ENCODE measurements around the gene RRP8.

DNA sequence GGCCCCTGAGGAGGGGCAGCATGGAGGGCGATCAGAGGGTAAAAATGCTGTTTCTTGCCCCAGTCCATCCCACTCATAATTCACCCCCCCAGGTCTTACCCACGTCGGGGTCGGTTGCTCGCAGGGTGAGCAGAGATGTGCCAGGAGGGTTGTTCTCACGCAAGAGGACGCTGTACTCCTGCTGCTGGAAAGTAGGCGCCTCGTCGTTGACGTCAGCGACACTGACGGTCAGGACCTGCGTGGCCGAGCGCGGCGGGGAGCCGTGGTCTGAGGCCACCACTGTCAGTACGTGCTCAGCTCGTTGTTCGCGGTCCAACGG, 26.1 kb upstream of the RRP8 start:
- TF ChIP-seq, protein P1, sequence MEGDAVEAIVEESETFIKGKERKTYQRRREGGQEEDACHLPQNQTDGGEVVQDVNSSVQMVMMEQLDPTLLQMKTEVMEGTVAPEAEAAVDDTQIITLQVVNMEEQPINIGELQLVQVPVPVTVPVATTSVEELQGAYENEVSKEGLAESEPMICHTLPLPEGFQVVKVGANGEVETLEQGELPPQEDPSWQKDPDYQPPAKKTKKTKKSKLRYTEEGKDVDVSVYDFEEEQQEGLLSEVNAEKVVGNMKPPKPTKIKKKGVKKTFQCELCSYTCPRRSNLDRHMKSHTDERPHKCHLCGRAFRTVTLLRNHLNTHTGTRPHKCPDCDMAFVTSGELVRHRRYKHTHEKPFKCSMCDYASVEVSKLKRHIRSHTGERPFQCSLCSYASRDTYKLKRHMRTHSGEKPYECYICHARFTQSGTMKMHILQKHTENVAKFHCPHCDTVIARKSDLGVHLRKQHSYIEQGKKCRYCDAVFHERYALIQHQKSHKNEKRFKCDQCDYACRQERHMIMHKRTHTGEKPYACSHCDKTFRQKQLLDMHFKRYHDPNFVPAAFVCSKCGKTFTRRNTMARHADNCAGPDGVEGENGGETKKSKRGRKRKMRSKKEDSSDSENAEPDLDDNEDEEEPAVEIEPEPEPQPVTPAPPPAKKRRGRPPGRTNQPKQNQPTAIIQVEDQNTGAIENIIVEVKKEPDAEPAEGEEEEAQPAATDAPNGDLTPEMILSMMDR (IDR thresholded peaks at IDR 0.05; ENCODE audit: low read depth, low read length), result no peak
- no peak for TF ChIP-seq EZH2phosphoT487 (IDR thresholded peaks at IDR 0.05; ENCODE audit: low read depth)
